ENCODE data around the gene SHH.
"Not testable (repeated sequence)": the region's sequence is repeated elsewhere in the genome, so short reads cannot be mapped to it uniquely, and the experiment has no call there.

The SHH gene

GRCh38 chr7:155818820-155819168 is 6.5 kb upstream of the SHH start:
- no peak for DNase-seq

DNA sequence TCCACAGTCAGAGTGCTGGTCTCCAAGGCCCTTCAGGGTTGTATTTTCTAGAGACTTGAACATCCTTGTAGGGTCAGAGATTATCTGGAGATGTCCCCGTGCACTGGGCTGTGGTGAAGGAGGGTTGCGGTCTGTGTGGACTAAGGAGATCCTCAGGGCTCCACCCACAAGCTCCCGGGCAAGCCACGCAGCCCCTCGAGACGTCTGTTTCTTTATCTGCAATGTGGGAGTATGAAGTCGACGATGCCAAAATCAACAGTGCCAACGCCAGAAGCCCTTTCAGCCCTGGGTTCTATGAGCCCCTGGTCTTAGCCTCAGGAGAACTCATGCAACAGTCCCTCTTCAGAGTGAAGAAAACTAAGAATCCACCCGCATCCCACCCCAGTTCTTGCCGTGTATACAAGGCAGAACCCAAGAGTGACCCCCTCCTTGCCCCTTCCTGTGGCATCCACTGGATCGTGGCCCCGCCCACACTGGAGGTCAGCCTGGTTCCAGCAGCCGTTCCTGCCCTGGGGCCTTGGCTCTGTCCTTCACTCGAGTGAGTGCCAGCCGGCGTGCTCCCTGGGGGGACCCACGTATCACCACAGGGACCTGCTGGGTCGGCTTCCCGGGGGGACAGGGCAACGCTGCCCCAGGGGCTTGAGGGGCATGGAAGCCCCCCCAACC is 6.0 kb upstream of the SHH start:
- DNase-seq: no peak

DNA sequence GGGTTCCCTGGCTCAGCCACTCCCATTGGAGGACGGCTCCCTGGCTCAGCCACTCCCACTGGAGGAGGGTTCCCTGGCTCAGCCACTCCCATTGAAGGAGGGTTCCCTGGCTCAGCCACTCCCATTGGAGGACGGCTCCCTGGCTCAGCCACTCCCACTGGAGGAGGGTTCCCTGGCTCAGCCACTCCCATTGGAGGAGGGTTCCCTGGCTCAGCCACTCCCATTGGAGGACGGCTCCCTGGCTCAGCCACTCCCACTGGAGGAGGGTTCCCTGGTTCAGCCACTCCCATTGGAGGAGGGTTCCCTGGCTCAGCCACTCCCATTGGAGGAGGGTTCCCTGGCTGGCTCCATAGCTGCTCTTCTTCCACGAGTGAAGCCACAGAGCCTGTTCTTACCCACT is 5.3 kb upstream of the SHH start:
- DNase-seq: not testable (repeated sequence)

GRCh38 chr7:155816996-155817395 is 4.7 kb upstream of the SHH start:
- no peak for DNase-seq

GRCh38 chr7:155816192-155816508 is 3.9 kb upstream of the SHH start:
- DNase-seq: no peak

DNA sequence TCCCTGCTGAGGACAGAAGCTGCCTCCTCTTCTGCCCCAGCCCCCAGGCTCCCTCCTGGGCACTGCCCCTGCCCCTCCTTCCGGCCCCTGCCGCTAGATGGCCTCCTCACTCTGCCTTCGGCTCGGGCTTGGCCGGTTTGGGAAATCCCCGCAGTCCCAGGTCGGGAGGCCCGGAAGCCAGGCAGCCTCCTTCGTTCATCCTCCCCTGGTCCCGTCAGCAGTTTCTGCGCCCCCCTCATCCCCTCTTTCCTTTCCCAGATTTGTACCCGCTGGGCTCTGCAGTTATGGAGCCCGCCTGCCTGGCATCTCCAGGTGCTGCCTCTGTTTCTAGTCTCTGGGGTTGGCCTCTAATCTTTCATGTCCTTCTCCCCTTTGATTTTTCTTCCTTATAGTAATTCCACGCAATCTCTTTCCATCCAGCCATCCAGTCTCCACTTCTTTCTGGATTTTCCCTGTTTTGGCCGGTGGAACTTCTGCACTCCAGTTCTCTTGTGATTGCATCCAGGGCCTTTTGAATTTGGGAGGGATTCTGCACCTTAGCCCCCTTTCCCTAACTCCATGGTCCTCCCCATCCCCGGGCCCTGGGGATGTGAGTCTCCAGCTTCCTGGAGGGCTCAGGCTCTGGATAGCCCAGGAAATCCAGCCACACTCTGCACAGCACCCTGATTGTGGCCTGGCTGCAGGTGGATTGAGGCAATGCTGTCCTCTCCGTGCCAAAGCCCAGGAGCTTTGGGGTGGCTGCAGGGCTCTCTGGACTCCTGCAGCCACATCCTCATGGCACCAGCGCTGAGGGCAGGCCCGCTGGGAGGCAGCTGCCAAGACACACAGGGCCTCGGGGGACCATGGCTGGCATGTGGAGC is 3.3 kb upstream of the SHH start:
- no peak for DNase-seq

- no peak for DNase-seq
Observed at GRCh38 chr7:155814316-155815276, 2.3 kb upstream of the SHH start.

DNA sequence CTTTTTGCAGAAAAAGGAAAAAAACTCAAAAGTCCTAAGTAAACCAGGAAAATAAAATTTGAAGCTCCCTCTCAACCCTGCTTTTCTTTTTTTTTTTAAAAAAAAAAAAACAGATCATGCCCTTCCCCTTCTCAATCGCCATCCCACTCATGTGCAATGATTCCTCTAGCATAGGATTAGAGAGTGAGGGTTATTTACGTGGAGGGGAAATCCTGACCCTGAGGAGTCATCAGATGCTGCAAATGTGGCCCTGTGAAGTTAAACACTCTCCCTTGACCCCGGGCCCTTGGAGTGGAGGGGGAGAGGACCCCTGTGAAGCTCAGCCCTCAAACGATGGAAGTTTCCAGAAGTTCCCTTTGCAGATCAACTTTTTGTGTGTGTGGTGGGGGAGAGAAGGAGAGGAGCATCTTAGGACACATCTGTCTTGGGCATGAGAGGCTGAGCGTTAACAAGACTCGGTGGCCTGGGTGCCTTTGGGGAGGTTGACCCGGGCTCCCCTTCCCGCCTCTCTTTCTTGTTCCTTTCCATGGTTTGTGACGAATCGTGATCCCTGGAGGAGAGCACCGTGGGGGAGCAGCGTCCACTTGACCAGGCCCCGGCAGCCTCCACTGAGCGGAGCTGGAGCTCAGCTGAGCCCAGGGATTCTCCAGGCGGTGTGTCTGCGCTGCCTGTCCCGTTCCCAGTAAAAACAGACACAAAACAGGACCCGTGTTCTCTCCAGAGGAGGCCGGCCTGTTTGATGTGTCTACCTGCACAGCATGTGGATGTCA is 1.5 kb upstream of the SHH start:
- no peak for DNase-seq

DNA sequence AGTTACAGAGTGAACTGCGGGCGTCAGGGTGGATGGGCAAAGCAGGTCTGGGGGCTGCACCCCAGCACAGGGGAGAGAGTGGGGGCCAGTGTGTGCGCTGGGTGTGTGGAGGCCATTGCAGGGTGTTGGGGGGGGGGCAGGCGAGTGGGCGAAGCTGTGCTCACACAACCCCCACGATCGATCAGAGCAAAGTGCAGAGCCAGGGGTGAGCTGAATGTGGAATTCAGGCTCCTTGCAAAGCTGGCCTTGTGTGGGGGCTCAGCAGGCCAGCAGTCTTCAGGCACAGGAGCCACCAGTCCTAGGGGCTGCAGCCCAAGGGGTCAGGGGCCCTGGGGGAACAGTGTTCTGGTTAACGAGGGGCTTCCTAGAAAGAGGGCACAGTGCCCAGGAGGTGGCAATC is 862 bp upstream of the SHH start:
- DNase-seq: no peak

GRCh38 chr7:155811560-155811894 is 736 bp downstream of the SHH start:
- no peak for DNase-seq

DNA sequence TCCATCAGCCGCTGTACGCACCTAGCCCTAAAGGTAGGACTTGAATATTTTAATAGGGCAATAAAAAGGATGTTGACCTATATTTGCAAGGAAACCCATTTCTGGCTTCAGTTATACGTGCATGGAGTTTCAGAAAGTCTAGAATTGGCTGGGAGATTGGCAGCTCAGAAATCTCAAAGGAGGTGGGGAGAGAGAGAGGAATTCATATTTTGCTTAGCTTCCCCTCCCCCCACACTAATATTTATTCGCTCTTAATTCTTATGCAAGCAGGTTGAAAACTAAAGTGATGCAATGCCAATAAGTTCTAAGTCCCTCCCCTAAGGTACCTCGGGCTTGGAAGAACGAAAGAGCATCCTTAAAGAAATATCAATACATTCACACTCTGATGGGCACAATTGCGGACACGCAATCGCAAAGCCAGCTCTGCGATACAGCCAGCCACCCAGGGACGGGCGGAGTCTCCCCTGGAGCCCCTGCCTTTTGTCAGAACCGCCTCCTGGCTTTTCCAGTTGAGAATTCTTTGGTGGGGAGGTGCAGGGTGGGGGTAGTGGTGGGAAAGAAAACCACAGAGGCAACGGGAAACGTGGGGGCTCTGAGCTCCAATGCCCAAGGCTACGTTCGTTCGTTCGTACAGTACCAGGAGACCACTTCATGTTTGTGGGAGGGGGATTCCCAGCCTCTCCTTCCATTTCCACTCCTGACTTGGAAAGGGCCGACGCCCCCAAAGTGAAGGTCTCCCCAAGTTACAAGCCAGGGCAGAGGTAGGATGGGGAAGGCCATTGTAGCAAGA is 1.3 kb downstream of the SHH start:
- no peak for DNase-seq

DNA sequence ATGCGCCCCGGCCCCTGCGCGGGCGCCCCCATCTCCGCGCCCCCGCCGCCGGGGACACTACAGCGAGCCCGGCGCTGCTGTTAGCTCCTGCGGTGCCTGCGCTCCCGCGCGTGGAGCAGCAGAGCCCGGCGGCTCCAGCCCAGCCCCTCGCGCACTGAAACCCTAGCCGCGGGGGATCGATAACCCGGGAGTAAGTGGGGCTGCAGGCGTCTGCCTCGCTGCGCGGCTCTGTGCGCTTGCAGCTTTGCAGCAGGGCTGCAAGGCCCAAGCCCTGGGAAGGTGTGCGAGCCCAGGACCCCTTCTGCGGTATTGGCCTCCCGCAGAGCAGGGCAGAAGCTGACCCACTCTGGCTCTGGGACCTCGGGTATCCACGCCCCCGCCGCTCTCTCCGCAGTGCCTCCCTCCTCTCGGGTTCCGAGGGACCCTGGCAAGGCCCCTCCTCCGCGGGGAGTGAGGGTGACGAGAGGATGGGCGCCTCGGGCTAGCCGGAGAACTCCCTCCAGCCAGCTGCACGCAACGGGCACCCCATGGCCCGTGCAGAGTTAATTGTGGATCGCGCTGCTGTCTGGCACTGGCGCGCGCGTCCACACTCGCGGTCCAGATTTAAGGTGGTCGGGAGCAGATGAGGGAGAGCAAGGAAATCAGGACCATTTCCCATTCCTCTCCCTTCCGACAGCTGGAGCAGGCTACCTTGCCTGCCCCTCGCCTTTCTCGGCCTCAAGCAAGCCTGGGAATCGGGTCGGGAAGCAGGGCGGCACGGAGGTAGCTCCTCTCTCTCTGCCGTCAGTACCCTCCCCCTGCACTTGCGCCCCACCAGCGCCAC is 2.1 kb downstream of the SHH start:
- DNase-seq: no peak

DNA sequence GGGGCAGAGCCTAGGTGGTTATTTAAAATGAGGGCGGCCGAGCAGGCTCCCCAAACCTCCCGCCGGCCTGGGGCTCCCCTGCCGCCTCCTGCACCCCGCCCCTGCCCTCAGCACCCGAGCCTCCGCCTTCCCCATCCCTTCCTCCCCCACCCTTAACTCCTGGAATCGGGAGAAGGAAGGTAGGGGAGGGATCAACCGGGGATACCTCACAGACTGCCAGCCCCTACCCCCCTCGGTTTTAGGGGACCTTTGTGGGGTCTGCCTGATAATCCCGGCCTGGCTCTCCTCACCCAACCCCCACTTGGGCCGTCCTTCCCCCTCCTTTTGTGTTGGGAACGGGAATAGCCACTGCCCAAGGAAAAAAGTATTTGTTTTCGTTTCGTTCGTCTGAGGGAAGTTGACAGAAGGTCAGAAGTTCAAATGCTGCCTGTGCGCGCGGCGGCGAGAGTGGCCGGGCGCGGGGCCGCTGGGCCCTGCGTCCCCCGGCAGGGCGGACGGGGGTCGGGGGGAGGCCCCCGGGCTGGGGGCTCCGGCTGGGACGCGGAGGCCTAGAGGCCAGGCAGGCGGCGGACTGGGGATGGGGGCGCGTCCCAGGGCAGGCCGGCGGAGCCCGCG is 2.8 kb downstream of the SHH start:
- DNase-seq: no peak

DNA sequence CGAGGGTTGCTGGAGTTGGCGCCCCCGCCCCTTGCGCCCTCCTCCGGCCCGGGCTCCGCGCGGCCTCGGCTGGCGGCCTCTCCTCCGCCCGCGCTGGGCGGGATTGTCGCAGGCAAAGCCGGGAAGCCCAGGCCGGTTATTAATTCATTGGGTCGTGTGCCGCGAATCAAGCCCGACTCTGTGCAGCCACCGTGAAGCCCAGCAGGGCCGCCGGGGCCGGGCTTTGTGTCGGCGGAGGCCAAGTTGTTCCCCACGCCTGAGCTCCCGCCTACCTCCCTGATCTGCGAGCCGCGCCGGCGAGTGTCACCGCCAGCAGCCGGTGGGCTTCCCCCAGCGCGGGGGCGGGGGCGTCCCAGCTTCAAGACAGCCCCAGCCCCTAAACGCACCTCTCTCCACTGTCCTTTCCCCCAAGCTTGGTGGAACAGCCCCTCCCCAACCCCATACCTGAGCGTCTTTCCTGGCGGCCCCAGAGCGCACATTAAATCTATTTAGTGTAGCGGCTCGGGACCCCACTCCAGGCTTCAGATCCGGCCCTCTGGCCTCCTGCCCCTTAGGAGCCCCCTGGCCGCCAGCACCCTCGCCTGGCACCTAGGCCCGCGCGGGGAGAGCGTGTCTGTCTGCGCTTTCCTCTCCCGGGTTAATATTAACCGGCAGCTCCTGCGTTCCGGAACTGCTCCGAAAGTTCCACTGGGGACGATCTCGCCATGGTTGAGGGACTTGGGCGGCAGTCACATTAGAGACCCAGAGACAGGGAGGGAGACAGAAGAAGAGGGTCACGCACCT is 3.5 kb downstream of the SHH start:
- no peak for DNase-seq

- DNase-seq: no peak
Observed at GRCh38 chr7:155807789-155808548, 4.3 kb downstream of the SHH start.

DNA sequence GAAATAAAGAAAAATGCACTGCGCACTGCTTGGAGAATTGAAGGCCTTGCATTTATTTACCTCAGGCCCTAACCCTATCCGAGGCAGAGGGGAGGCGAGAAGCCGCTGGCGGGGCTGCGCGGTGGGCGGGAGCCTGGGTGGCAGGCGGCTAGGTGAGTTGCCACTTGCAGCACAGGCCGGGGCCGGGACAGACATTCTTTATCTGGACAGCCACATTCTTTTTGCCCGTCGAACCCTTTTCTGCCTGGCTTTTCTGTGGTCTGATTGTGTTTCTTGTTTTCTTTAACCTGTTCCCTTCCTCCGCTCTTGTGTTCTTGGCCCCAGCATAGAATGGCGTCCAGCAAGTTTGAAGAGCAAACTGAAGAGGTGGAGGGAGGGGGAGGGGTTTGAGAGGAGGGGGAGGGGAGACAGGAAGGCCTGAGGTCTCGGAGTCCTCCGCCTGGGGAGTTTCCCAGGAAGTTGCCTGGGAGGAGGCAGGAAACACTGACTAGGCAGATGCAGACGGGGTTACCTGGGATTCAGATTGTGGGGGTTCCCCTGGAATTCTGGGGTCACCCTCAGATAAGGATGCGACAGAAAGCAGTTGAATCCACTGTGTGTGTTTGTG is 5.1 kb downstream of the SHH start:
- DNase-seq: no peak

DNA sequence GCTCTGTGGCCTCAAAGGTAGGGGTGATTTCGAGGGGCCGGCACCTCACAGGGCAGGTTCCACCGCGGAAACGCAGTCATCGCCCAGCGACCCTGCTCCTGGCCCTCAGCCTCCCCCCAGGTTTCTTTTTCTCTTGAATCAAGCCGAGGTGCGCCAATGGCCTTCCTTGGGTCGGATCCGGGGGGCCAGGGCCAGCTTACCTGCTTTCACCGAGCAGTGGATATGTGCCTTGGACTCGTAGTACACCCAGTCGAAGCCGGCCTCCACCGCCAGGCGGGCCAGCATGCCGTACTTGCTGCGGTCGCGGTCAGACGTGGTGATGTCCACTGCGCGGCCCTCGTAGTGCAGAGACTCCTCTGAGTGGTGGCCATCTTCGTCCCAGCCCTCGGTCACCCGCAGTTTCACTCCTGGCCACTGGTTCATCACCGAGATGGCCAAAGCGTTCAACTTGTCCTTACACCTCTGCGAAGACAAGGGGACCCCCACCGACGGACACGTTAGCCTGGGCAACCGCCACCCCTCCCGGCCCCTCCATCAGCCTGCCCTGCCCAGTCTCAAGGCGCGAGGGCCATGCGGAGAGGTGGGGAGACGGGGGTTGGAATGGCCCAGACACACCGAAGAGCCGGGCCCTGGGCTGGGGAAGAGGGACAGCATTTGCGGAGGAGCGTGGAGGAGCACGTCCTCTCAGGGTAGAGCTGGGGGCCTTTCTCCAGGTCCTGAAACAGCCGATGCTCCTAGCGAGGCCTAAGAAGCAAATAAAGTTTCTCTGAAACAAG is 6.0 kb downstream of the SHH start:
- DNase-seq: no peak

DNA sequence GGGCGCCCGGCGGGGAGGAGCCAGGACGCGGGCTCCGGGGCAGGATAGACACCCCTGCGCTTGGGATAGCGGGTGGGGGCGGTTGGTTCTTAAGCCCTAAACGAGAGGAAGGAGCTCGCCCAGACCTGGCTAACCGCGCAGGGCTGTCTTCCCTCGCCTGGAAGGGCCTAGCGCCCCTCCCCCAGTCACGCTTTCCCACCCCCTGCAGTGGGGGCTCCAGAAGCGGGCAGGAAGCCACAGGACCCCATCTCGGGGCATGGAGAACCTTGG is 6.5 kb downstream of the SHH start:
- DNase-seq: no peak

Data from NCI-H446 treated with DMSO at 0.1 percent for 48 hours (cell line).